Gastrocnemius medialis (tissue), 4 donors: ENCODE results near the gene KDELR1.

Experiments used
- CTCF ChIP-seq, 5 experiments: fragments of 450-650 bp in 3 of 5; fragments of 200-600 bp in 2 of 5; sonication (generic) in 2 of 5; IDR thresholded peaks in 4 of 5; conservative IDR thresholded peaks in 1 of 5; 1 replicate in 4 of 5; 2 replicates in 1 of 5; pipeline ENCODE4 v1.5.1; 2016 to 2019; ENCODE audit warnings: antibody characterized with exemption in 5 of 5, mild to moderate bottlenecking in 3 of 5, moderate library complexity in 3 of 5
- POLR2A ChIP-seq, 2 donors: fragments of 450-650 bp; IDR thresholded peaks; one replicate each; pipeline ENCODE4 v1.6.1; 2017; ENCODE audit warnings: antibody characterized with exemption in 2 of 2, mild to moderate bottlenecking in 2 of 2, moderate library complexity in 2 of 2

GRCh38 chr19:48398375-48399235, 7.3 kb upstream of the KDELR1 start:
- TF ChIP-seq POLR2A (IDR thresholded peaks at IDR 0.05) (no peak), CTCF (IDR thresholded peaks at IDR 0.05 in 4 of 5, conservative IDR thresholded peaks at IDR 0.05 in 1 of 5) (no peak)
